GM12891 (cell line): ENCODE results near the gene MXI1.
A peak's percentile ranks its signal among the peaks of the same experiment; 100 is the strongest.
"Not testable (repeated sequence)": the region's sequence is repeated elsewhere in the genome, so short reads cannot be mapped to it uniquely, and the experiment has no call there.

Experiments used
- DNase-seq: peaks from one replicate; pipeline ENCODE4 v3.0.0; 2011; ENCODE audit warnings: low spot score; ENCODE audit not compliant: insufficient read length
- FAIRE-seq: peaks from 2 replicates; lab custom pipeline; 2011; peaks lifted over from hg19 to GRCh38; lab: Jason Lieb, UNC
- PAX5 ChIP-seq: IDR thresholded peaks from 2 replicates; pipeline ENCODE4 v1.6.1; 2011; ENCODE audit warnings: low read length, moderate library complexity, mild to moderate bottlenecking; ENCODE audit not compliant: insufficient read depth, severe bottlenecking
- POLR2A ChIP-seq: IDR thresholded peaks from 2 replicates; pipeline ENCODE4 v1.6.1; 2011; ENCODE audit warnings: low read depth, low read length, control low read depth
- POLR2AphosphoS5 ChIP-seq: IDR thresholded peaks from 2 replicates; pipeline ENCODE4 v1.6.1; 2011; ENCODE audit warnings: low read depth, low read length, control low read depth
- POU2F2 ChIP-seq: IDR thresholded peaks from 2 replicates; pipeline ENCODE4 v1.6.1; 2011; ENCODE audit warnings: low read depth, mild to moderate bottlenecking, control low read depth, low read length, moderate library complexity
- SPI1 ChIP-seq: IDR thresholded peaks from 2 replicates; pipeline ENCODE4 v1.6.1; 2011; ENCODE audit warnings: low read depth, low read length, control low read depth
- TAF1 ChIP-seq: IDR thresholded peaks from 2 replicates; pipeline ENCODE4 v1.6.1; 2011; ENCODE audit warnings: low read depth, low read length, control low read depth

Gene MXI1

DNA sequence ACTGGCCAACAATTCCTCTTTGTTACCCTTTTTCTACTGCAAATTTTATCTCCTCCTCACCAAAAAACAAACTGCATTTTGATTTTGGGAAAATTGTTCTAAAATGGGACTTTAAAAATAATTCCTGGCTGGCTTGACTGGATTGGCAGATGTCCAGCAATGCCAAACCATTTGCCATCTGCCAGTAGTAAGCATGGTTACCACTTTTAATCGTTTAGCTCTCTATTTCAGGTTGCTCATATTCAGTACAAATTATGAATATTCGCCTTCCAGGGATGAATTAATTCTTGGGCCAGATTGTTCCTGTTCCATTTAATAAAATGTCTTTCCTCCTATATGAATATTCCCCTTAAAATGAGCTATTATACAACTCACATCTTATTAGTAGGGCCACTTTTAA, 61.6 kb downstream of the MXI1 start:
- TF ChIP-seq POLR2A = no peak
- no peak for FAIRE-seq
- DNase-seq = no peak

DNA sequence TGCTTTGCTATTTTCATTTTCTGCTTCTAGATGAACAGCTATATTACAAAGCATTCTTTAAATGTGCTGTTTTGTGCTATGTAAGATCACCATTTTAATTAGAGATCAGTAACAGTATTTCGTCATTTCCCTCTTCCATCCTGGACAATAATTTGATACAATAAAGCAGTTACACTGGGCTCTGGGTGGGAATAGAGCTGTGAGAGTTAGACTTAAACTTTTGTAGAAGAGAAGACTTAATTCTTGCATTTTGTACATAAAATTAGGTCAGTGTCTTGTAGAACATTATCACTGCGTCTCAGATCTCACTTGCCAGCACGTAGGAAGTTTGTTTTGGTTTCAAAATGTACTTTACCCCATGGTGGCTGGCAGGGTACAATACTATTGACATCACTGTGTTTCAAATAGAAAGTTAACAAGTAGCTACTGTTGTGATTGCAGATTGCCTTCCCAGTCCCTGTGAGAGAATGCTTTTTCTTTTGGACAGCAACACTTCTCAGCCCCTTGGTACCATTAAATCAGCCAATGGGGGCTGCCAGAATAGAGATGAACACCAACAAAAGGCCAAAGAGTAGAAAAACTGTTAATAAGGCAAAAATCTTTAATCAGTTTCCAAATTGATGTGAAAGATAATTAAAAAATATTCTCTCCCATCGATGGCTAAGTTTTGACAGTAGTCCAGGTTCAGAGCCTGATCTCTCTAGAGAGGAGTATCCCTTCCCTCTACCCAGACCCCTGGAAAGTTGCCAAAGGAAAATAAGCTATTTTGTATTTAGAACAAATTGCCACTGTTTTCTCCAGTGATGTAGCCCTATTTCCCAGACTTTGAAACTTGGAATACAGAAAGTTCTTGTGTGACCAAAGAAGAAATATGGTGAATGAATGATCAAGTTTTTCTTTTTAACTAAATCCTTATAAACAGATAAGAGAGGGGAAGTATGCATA, 62.2 kb downstream of the MXI1 start:
- TF ChIP-seq PAX5 (no peak), SPI1 (no peak), POLR2AphosphoS5 (no peak), TAF1 (no peak), POLR2A (no peak), POU2F2 (no peak)
- DNase-seq = no peak
- peak; percentile 78 for FAIRE-seq

DNA sequence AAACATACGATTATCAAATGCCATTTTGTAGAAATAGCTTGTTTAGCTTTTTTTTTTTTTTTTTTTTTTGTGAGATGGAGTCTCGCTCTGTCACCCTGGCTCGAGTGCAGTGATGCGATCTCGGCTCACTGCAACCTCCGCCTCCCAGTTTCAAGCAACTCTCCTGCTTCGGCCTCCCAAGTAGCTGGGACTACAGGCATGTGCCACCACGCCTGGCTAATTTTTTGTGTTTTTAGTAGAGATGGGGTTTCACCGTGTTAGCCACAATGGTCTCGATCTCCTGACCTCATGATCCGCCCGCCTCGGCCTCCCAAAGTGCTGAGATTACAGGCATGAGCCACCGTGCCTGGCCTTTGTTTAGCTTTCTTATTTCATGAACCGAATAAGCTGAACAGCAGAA, 65.6 kb downstream of the MXI1 start:
- not testable (repeated sequence) for DNase-seq, FAIRE-seq

DNA sequence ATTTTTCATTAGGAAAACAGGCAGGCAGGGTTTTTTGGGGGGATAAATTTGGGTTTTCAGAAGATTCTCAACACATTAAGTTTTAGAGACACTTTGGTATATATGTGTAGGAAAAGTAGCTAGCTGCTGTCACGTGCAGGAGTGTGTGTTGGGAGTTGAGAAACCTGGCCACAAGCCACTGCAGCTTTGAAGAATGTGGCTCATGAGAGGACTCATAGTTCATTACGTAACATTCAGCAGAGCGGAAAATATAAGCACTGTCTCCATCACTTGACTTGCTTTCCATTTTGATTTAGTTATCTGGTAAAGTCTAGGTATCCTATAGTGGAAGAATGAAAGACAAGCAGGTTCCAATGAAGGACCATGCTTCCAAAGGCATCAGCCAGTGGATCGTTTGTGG, 66.1 kb downstream of the MXI1 start:
- TF ChIP-seq TAF1 (no peak), POLR2AphosphoS5 (no peak), POU2F2 (no peak), PAX5 (peak; percentile 83)
- no peak for DNase-seq
- peak; percentile 41 for FAIRE-seq

DNA sequence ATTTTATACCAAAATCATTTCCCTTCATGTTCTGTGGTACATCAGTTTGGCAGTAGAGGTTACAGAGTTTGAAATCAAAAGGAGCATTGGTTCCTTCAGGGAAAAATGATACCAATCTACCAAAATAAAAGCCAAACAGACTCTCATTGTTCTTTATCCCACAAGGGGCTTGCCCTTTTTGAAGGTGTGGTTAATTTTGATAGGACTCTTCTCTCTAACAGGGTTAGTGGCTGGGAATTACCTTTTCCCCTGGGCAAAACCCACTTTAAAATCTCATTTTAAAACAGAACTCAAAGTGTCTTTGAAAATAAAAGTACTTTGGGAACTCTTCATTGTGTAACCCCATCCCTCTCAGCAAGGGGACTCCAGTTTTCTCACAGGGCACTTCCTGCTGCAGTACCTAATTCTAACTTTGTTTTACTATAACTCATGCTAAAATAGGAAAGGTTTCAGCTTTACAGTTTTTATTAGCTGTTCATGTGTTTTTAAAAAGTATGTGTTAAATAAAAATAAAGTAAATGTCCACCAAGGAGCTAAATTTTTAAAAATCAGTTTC, 66.7 kb downstream of the MXI1 start:
- TF ChIP-seq PAX5 (no peak), POU2F2 (no peak), POLR2A (no peak), POLR2AphosphoS5 (no peak), SPI1 (no peak), TAF1 (no peak)
- FAIRE-seq (peak; percentile 35), DNase-seq (no peak)

DNA sequence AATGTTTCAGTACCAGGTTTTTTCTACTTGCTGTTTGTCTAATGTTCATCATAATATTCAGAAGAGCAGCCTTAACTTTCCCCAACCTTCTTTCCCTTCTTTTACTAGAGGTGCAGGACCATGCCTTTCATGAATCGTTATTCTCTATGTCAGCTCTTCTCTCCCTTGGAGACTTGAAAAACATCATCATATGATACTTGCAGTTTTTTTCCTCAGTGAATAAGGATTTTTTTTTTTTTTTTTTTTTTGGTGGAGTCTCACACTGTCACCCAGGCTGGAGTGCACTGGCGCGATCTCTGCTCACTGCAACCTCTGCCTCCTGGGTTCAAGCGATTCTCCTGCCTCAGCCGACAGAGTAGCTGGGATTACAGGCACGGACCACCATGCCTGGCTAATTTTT, 67.2 kb downstream of the MXI1 start:
- TF ChIP-seq SPI1 (no peak), POU2F2 (no peak), PAX5 (no peak), TAF1 (no peak), POLR2A (no peak), POLR2AphosphoS5 (no peak)
- FAIRE-seq (no peak), DNase-seq (no peak)

DNA sequence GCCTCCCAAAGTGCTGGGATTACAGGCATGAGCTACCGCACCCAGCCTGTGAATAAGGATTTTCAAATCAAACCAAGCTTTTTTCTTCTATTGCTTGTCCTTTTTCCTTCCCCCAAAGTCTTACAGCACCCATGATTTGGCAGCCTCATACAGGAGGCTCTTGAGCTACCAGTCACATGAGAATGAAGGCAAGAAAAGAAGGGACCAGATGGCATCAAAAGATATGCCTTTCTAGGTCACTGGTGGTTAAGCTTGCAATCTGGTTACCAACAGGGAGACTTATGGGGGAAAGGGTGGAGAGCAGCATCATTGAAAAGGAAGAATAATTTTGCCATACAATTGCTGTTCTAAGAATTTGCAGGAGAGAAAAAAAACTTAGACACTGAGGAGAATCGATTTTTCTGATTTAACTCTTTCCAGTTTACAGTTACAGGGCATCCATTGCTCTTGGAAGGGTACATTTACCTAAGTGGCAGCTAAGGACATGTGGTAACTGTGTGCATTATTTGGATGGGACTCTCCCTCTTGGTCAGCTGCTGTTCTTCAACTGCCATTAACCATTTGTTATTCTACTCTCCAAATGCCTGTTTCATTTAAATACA, 67.8 kb downstream of the MXI1 start:
- TF ChIP-seq POLR2A = no peak
- TF ChIP-seq TAF1 = no peak
- TF ChIP-seq SPI1 = no peak
- TF ChIP-seq PAX5 = no peak
- no peak for TF ChIP-seq POU2F2
- no peak for TF ChIP-seq POLR2AphosphoS5
- peak; percentile 48 for FAIRE-seq
- no peak for DNase-seq

DNA sequence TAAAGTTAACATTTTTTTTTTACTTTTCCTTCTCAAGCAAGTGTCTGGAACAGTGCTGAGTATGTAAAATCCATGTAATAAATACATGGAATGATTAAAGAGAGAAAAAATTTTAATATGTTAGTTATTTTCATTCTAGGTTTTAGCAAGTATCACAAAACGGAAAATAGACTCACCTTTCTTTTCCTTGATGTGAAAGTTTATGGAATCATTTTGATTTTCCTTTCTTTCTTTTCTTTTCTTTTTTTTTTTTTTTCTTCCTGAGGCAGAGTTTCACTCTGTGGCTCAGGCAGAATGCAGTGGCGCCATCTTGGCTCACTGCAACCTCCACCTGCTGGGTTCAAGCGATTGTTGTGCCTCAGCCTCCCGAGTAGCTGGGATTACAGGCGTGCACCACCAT, 69.2 kb downstream of the MXI1 start:
- FAIRE-seq (no peak), DNase-seq (no peak)
- TF ChIP-seq POU2F2 (no peak), POLR2A (no peak), POLR2AphosphoS5 (no peak), PAX5 (no peak), SPI1 (no peak), TAF1 (no peak)

DNA sequence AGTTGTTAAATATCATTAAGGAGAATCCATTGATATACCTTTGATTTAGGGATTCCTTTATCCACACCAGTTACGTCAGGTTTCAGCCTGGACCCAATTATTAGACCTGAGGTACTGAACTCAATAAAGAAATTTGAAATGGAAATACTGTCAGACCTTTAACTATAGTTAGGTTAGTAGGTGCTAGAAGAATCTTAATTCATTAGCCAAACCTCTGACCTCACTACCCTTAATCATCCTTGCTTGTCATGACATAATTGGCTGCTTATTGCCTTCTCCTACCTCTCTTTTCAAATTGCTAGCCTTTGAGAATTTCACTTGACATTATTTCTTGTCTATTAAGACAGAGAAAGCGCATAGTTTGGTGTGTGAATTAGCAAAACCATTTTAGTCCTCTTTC, 70.2 kb downstream of the MXI1 start:
- no peak for TF ChIP-seq PAX5
- no peak for TF ChIP-seq POU2F2
- no peak for TF ChIP-seq TAF1
- no peak for TF ChIP-seq POLR2AphosphoS5
- TF ChIP-seq POLR2A = no peak
- TF ChIP-seq SPI1 = no peak
- DNase-seq (no peak), FAIRE-seq (peak; percentile 71)

DNA sequence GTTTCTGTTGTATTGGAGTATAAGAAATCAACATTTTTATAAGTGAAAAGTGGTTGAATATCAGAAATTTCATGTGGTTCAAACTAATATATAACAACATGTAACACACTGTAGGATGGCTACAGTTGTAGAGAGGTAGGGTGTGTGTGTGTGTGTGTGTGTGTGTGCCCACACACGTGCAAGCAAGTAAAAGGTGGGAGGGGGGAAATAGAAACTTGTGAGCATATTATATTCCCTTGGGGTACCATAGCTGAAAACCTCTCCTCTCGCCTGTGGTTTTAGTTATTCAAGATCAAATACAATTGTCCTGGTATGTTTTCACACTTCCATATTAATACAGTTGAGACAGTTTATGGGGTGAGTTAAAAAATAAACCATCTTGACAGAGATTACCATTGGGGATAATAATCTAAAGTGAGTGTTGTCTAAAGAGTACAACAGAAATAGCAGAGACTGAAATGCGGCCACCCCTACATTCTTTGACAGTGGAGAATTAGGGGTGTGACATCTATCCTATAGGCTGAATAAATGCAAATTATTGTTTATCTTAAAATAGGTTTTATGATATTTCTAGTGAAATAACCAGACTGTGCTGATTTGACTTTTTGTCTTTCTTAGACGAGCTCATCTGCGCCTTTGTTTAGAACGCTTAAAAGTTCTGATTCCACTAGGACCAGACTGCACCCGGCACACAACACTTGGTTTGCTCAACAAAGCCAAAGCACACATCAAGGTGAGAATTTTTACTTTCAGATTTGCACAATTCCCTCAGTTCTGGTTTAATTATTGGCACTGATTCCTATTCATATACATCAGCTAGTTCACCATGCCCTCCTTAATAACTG, 71.4 kb downstream of the MXI1 start:
- DNase-seq (no peak), FAIRE-seq (peak; percentile 16)
- TF ChIP-seq TAF1 = no peak
- TF ChIP-seq POLR2A = no peak
- TF ChIP-seq PAX5 = no peak
- TF ChIP-seq POLR2AphosphoS5 = no peak
- TF ChIP-seq SPI1 = no peak
- no peak for TF ChIP-seq POU2F2
